H1 (cell line): ENCODE measurements around the gene CNST. TPM values are rescaled to one million over a fixed set of nuclear protein-coding genes. Genes with fewer than 3 reads are reported as not detected.

ENCODE experiments used
- CBX5 ChIP-seq: fragments of 300-800, 300-1000 bp; sonication (generic); IDR thresholded peaks from 2 replicates; pipeline ENCODE4 v1.7.1; 2016; ENCODE audit warnings: antibody characterized with exemption, low read length, low read depth
- E2F6 ChIP-seq: IDR thresholded peaks from 2 replicates; pipeline ENCODE4 v1.6.1; 2012; ENCODE audit warnings: inconsistent platforms
- polyA plus RNA-seq, 7 experiments: library from polyadenylated mRNA; depleted of rRNA in 3 of 7; stranded (reverse) in 5 of 7; unstranded in 2 of 7; fragments of >200 nt in 5 of 7; fragments of 200-250 nt in 2 of 7; gene quantifications; 1 replicate in 5 of 7; 2 replicates in 1 of 7; 4 replicates in 1 of 7; pipeline versions ENCODE4 v1.2.1 to v1.2.3, GENCODE V29; 2011 to 2013; ENCODE audit warnings: missing spikeins in 2 of 7, mixed read lengths in 2 of 7
- total RNA-seq: library from RNA; stranded (reverse); fragmentation: NEBNext Ultra II Directional; extraction: Animal tissue kit (Norgen Biotek cat#: 25700); gene quantifications from 2 replicates; pipeline ENCODE4 v1.2.1, GENCODE V29; 2021

CNST gene
- total and polyA plus RNA-seq, 2 of the 8 experiments (the other 6 are each of a cell fraction or from before 2014, with no cell fraction given): 5.3 to 21.3 TPM

- TF ChIP-seq E2F6 (no peak), CBX5 (no peak)
Measured at GRCh38 chr1:246519514-246519913, 46.7 kb upstream of the CNST start (continued).
